ENCODE data around the gene HIPK4.
"Not testable (repeated sequence)": the region's sequence is repeated elsewhere in the genome, so short reads cannot be mapped to it uniquely, and the experiment has no call there.

The HIPK4 gene

GRCh38 chr19:40339018-40339728, 50.8 kb downstream of the HIPK4 start:
- no peak for DNase-seq (ENCODE audit: low spot score)

GRCh38 chr19:40337594-40337993, 52.4 kb downstream of the HIPK4 start:
- no peak for DNase-seq (ENCODE audit: low spot score)

- no peak for DNase-seq (ENCODE audit: low spot score)
Measured at GRCh38 chr19:40337107-40337506, 52.9 kb downstream of the HIPK4 start.

GRCh38 chr19:40336601-40336900, 53.4 kb downstream of the HIPK4 start:
- DNase-seq (ENCODE audit: low spot score) = no peak

GRCh38 chr19:40335855-40336600, 54.0 kb downstream of the HIPK4 start:
- DNase-seq (ENCODE audit: low spot score) = no peak

GRCh38 chr19:40335101-40335500, 54.9 kb downstream of the HIPK4 start:
- no peak for DNase-seq (ENCODE audit: low spot score)

- DNase-seq (ENCODE audit: low spot score) = not testable (repeated sequence)
Measured at GRCh38 chr19:40333083-40333482, 56.9 kb downstream of the HIPK4 start.

- DNase-seq (ENCODE audit: low spot score) = no peak
Measured at GRCh38 chr19:40332669-40333068, 57.3 kb downstream of the HIPK4 start.

GRCh38 chr19:40331052-40331451, 58.9 kb downstream of the HIPK4 start:
- no peak for DNase-seq (ENCODE audit: low spot score)

Small RNAs within 50 kb of the gene (small RNA-seq; reads per million reads assigned to genes)
- gene MIR6796 (0 reads per million in 2 experiments), gene RF00019 (0 reads per million in 2 experiments)

Data from SK-N-DZ (cell line).